Neural cell (in vitro differentiated cells): ENCODE data around the gene PIAS1.

Experiments used
- EP300 ChIP-seq: fragments of 450-650 bp; conservative IDR thresholded peaks from 2 replicates; pipeline ENCODE4 v1.6.1; 2014; ENCODE audit warnings: antibody characterized with exemption, mild to moderate bottlenecking, moderate library complexity; ENCODE audit not compliant: poor library complexity, severe bottlenecking
- EZH2 ChIP-seq: fragments of 200-600, 300-800 bp; shearing (Covaris generic), sonication (generic); IDR thresholded peaks from 2 replicates; pipeline ENCODE4 v1.6.1; 2014; ENCODE audit warnings: antibody characterized with exemption, low read length, borderline replicate concordance, mild to moderate bottlenecking; ENCODE audit not compliant: insufficient read depth, poor library complexity, severe bottlenecking
- MXI1 ChIP-seq: fragments of 450-650 bp; conservative IDR thresholded peaks from 2 replicates; pipeline ENCODE4 v1.6.1; 2014; ENCODE audit warnings: antibody characterized with exemption, mild to moderate bottlenecking; ENCODE audit not compliant: poor library complexity, severe bottlenecking
- POLR2AphosphoS5 ChIP-seq: IDR thresholded peaks from 2 replicates; pipeline ENCODE4 v1.6.1; 2012
- SMC3 ChIP-seq: fragments of 450-650 bp; conservative IDR thresholded peaks from 2 replicates; pipeline ENCODE4 v1.6.1; 2014; ENCODE audit warnings: antibody characterized with exemption, mild to moderate bottlenecking, moderate library complexity; ENCODE audit not compliant: poor library complexity
- TAF1 ChIP-seq: IDR thresholded peaks from 2 replicates; pipeline ENCODE4 v1.6.1; 2012; ENCODE audit warnings: low read depth
- TF ChIP-seq, protein P1 (sequence below): fragments of 450-650 bp; IDR thresholded peaks from 2 replicates; pipeline ENCODE4 v1.5.1; 2014; ENCODE audit warnings: antibody characterized with exemption, mild to moderate bottlenecking, moderate library complexity; ENCODE audit not compliant: poor library complexity, severe bottlenecking

DNA sequence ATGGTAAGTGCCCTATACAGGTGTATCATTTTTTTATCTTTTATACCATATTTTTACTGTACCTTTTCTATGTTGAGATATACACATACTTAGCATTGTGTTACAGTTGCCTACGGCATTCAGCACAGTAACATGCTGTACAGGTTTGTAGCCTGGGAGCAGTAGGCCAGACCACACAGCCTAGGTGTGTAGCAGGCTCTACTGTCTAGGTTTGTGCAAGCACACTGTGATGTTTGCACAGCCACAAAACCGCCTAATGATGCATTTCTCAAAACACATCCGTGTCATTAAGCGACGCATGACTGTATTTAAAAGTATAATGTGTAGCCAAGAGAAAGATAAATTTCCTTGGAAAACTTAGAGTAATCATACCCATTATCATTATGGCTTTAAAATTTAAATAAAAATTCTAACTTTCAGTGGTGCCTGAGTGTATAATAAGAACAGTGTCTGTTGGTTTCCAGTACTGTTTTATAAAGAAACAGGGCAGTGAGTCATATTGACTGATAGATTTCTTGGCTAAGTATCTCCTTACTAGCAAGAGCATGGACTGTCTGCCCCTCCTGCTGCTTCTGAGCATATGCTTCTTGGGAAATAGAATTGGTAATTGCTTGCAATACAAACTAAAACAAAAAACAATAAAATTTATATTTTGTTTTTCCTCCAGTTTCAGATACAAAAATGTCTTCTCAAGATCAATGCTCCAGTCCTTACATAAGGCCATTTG, 132.7 kb downstream of the PIAS1 start:
- TF ChIP-seq, protein P1, sequence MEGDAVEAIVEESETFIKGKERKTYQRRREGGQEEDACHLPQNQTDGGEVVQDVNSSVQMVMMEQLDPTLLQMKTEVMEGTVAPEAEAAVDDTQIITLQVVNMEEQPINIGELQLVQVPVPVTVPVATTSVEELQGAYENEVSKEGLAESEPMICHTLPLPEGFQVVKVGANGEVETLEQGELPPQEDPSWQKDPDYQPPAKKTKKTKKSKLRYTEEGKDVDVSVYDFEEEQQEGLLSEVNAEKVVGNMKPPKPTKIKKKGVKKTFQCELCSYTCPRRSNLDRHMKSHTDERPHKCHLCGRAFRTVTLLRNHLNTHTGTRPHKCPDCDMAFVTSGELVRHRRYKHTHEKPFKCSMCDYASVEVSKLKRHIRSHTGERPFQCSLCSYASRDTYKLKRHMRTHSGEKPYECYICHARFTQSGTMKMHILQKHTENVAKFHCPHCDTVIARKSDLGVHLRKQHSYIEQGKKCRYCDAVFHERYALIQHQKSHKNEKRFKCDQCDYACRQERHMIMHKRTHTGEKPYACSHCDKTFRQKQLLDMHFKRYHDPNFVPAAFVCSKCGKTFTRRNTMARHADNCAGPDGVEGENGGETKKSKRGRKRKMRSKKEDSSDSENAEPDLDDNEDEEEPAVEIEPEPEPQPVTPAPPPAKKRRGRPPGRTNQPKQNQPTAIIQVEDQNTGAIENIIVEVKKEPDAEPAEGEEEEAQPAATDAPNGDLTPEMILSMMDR: no peak
- TF ChIP-seq EZH2 (no peak), POLR2AphosphoS5 (no peak), EP300 (no peak), TAF1 (no peak), MXI1 (no peak), SMC3 (no peak)
